ENCODE data around the gene ETV3L.
"Not testable (repeated sequence)": the region's sequence is repeated elsewhere in the genome, so short reads cannot be mapped to it uniquely, and the experiment has no call there.

Gene ETV3L

DNA sequence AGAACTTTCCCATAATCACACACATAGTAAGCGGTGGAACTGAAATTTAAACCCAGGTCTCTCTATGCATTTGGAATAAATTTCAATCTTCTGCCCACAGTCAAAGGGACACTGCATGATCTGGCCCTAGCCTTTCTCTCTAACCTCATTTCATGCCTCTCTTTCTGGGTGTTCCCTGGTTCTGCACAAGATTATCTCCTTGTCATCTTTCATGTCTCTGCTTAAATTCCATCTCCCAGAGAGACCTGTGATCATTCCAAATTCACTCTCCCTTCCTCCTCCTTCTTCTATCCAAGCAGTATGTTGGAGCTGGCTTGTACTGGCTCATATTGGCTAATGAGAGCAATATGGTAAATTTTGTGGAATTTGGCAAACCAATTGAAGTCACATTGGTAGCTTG lies 22.2 kb downstream of the ETV3L start:
- DNase-seq (ENCODE audit: low spot score), result no peak

DNA sequence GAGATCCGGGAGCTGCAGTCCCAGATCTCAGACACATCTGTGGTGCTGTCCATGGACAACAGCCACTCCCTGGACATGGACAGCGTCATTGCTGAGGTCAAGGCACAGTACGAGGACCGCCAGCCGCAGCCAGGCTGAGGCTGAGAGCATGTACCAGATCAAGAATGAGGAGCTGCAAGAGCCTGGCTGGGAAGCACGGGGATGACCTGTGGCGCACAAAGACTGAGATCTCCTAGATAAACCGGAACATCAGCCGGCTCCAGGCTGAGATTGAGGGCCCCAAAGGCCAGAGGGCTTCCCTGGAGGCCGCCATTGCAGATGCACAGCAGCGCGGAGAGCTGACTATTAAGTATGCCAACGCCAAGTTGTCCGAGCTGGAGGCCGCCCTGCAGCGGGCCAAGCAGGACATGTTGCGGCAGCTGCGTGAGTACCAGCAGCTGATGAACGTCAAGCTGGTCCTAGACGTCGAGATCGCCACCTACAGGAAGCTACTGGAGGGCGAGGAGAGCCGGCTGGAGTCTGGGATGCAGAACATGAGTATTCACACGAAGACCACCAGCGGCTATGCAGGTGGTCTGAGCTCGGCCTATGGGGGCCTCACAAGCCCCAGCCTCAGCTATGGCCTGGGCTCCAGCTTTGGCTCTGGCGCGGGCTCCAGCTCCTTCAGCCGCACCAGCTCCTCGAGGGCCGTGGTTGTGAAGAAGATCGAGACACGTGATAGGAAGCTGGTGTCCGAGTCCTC lies 25.5 kb downstream of the ETV3L start:
- DNase-seq (ENCODE audit: low spot score), result peak; percentile 84

DNA sequence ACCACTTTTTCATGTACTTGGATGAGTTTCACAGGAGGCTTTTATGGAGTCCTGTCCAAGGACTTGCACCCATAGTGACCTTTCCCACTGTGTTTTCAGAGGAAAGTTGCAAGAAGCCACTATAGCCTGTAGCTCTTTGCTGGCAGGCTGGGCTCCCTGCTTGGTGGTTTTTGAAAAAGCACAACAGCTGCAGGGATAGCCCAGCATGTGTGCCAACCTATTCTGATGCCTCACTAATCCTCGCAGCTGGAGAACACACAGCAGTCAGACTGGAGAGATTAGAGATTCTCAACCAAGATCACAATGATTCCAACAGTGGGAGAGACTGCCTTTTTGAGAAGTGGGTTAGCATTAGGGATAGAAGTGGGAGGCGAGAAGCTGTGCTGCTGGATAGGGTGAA lies 30.0 kb downstream of the ETV3L start:
- no peak for DNase-seq (ENCODE audit: low spot score)

DNA sequence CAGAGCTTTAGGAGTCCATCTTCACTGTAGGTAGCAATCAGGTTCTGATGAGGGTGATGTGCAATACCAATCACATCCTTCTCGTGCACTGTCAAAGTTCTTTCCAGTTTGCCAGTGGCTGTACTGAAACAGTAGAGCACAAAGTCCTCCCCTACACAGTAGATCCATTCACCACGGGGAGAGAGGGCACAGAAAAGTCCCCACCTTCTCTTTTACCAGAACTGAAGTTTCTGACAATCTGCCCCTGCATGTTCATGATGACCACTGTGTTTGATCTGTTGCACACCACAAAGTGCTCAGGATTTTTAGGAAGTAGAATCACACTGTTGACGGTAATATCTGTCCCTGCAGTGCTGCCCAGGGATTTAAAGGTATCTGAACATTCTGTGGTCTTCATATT lies 40.4 kb downstream of the ETV3L start:
- DNase-seq (ENCODE audit: low spot score), result not testable (repeated sequence)

DNA sequence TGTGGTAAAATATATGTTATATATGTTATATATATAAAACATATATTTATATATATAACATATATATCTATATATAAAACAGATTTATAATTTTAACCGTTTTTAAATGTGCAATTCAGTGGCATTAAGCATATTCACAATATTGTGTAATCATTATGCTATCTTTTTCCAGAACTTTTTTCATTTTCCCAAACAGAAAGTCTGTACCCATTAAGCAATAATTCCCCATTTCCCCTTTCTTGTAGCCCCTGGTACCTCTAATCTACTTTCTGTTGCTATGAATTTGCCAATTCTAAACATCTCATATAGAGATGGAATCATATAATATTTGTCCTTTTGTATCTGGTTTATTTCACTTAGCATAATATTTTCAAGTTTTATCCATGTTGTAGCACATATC lies 43.3 kb downstream of the ETV3L start:
- no peak for DNase-seq (ENCODE audit: low spot score)

DNA sequence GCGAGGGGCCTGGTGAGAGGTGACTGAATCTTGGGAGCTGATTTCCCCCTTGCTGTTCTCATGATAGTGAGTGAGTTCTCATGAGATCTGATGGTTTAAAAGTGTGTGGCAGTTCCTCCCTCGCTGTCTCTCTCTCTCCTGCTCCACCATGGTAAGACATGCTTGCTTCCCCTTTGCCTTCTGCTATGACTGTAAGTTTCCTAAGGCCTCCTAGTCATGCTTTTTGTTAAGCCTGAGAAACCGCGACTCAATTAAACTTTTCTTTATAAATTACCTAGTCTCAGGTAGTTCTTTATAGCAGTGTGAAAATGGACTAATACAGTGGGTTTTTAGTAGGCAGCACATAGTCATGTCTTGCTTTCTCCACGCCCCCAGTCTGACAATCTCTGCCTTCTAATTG lies 43.9 kb downstream of the ETV3L start:
- not testable (repeated sequence) for DNase-seq (ENCODE audit: low spot score)

DNA sequence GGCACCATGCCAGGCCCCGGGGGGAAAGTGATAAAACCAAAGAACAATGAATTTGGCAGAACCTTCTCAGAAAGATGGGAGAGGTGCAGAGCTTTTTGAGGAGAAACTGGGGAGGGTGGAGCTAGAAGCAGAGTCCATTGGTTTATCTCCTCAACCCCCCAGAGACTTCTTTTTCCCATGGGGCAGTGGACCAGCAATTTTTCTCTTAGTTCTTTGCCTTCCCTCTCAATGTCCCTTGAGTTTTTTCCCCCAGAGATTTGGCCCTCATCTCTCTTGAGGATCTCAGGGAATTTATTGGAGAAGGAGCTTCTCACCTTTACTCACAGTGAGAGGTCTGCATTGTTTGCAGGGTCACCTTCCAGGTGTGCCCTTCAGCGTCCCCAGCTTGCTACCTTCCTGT lies 48.8 kb downstream of the ETV3L start:
- no peak for DNase-seq (ENCODE audit: low spot score)

DNA sequence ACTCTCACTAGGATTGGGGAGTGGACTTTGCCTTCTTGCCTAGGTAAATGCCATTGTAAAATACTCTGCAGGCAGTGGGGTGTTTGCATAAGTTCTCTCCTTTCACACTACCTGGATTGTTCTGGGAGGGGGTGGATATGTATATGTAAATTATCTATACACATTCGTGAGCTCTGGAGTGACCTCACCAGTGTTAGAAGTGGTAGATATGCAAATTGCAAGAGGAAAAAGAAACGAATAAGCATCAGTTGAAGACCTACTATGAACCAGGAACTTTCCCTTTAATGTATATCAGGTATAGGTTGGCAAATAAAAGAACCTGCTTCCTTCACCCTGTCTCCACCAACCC lies 52.6 kb downstream of the ETV3L start:
- no peak for DNase-seq (ENCODE audit: low spot score)

DNA sequence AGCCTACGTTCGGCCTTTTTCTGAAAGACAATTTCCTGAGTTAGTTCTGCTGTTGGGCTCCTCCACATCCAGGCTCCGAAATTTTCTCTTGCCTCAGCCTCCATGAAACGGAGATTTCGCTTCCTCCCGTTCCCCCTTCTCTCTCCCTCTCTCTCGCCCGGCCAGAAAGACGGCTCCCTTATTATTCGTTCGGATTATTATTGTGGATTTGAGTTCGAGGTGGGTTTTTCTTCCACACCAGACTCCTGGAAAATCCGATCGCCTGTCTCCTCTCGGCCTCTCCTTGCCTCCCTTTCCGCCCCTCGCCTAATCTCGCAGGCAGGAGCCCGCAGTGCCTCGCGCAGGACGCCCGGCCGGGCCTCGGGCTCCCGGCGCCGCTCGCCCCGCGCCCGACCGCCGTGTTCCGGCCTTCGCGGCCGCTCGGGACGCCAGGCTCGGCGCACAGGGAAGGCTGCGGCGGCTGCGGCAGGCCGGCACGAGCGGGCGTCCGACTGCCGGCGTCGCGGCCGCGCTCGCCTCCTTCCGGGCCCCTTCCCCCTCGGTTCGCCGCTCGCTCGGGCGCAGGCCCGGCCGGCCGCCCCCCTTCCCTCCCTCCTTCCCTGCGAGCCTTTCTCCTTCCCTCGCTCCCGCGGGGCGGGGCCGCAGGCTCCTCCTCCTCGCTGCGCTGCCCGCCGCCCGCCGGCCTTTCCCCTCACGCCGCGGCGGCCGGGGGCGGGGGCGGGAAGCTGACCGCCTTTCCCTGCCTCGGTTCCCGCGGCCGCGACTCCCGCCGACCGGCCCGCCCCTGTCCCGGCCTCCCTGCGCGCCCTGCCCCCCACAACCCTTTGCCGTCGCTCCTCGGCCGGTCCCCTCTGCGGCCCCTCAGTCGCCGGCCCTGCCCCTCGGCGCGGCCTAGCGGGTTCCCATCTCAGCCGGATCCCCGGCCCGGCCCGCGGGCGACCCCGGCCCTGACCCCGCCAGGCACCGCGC lies 54.1 kb downstream of the ETV3L start, which contains the start of gene ARHGEF11:
TSS of gene ARHGEF11 (minus strand) at position 493 of the 969 bp plus-strand sequence. CDS start 1,412 bp downstream, outside the sequence.
- DNase-seq (ENCODE audit: low spot score), result peak; percentile 97

DNA sequence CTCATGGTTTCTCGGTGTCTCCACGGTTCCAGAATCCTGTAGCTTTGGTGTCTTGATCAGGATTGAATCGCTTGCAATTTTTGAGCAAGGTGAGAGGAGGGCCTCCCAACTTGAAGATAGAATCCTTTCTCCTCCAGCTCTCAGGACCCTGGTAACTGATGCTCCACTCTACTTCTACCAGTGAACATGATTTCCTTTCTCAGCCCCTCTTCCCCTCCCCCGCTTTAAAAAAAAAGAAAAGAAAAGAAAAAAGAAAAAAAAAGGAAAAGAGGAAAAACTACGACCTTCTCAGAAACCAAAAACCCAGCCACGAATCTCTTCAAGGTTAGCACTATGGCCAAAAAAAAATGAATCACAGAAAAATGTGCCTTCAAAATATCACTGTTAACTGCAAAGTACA lies 55.3 kb downstream of the ETV3L start:
- no peak for DNase-seq (ENCODE audit: low spot score)

DNA sequence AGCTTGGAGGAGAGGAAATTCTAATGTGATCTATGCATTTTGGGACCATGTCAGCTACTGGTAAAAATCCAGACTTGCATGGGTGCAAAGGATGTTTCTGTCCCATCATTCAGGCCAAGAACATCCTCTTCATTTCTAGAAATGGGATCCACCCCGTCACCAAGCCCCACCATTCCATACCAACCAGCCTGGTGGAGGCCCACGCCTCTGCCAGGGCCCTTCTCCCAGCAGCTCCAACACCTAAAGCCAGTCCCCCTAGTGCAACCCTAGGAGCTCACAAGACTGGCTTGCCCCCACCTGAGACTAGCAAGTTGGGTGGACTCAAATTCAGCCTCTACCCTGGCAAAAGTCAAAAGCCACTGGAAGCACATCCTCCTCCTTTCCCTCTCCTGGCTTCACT lies 55.9 kb downstream of the ETV3L start:
- no peak for DNase-seq (ENCODE audit: low spot score)

DNA sequence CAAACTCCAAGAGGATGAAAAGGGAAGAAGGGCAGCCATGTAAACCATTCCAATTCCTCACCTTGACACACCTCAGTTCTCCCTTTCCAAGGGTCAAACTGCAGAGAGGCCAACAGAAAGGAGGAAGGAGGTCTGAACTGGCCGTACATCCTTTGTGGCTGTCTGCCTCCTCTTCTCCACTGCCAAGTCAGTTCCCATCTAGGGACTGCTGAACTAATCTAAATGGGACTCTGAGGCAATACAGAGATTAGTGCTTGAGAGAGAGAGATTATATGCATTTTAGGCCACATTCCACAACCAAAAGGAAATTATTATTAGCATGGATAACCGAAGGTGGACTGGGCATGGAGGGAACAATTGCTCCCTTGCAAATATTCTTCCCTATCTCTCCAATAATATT lies 56.8 kb downstream of the ETV3L start:
- no peak for DNase-seq (ENCODE audit: low spot score)
